NCI-H2107 treated with DMSO at 0.1 percent for 48 hours (cell line): ENCODE measurements around the gene L3MBTL4.

Experiments used
- DNase-seq: peaks from one replicate; lab custom pipeline; 2025; ENCODE audit not compliant: unreplicated experiment; lab: John Stamatoyannopoulos, UW

L3MBTL4 gene

GRCh38 chr18:6255886-6256285, 158.8 kb downstream of the L3MBTL4 start:
- no peak for DNase-seq

GRCh38 chr18:6255116-6255705, 159.5 kb downstream of the L3MBTL4 start:
- no peak for DNase-seq

- DNase-seq: no peak
Measured at GRCh38 chr18:6254456-6254855, 160.3 kb downstream of the L3MBTL4 start.

GRCh38 chr18:6251084-6251483, 163.6 kb downstream of the L3MBTL4 start:
- no peak for DNase-seq

GRCh38 chr18:6249788-6250187, 164.9 kb downstream of the L3MBTL4 start:
- no peak for DNase-seq

GRCh38 chr18:6249170-6249569, 165.5 kb downstream of the L3MBTL4 start:
- no peak for DNase-seq

GRCh38 chr18:6248017-6248416, 166.7 kb downstream of the L3MBTL4 start:
- no peak for DNase-seq

GRCh38 chr18:6242004-6242403, 172.7 kb downstream of the L3MBTL4 start:
- DNase-seq: no peak

GRCh38 chr18:6239716-6240115, 175.0 kb downstream of the L3MBTL4 start:
- no peak for DNase-seq

GRCh38 chr18:6236258-6236657, 178.5 kb downstream of the L3MBTL4 start:
- DNase-seq: no peak

GRCh38 chr18:6222271-6222670, 192.4 kb downstream of the L3MBTL4 start:
- no peak for DNase-seq

GRCh38 chr18:6221602-6222014, 193.1 kb downstream of the L3MBTL4 start:
- DNase-seq: no peak

- no peak for DNase-seq
Measured at GRCh38 chr18:6220129-6220528, 194.6 kb downstream of the L3MBTL4 start.

- no peak for DNase-seq
Measured at GRCh38 chr18:6219116-6219717, 195.5 kb downstream of the L3MBTL4 start.

- DNase-seq: no peak
Measured at GRCh38 chr18:6215888-6216287, 198.8 kb downstream of the L3MBTL4 start.

GRCh38 chr18:6211174-6211504, 203.6 kb downstream of the L3MBTL4 start:
- DNase-seq: no peak

GRCh38 chr18:6210349-6211173, 204.2 kb downstream of the L3MBTL4 start:
- DNase-seq: peak; percentile 15

- no peak for DNase-seq
Measured at GRCh38 chr18:6207941-6208340, 206.8 kb downstream of the L3MBTL4 start.

- peak; percentile 9 for DNase-seq
Measured at GRCh38 chr18:6207116-6207515, 207.6 kb downstream of the L3MBTL4 start.

- no peak for DNase-seq
Measured at GRCh38 chr18:6205706-6206105, 209.0 kb downstream of the L3MBTL4 start.

GRCh38 chr18:6204476-6204875, 210.2 kb downstream of the L3MBTL4 start:
- no peak for DNase-seq

- DNase-seq: peak; percentile 50
Measured at GRCh38 chr18:6203791-6204190, 210.9 kb downstream of the L3MBTL4 start.
